IMR-90 (cell line): ENCODE measurements around the gene SLC39A11. TPM values are rescaled to one million over a fixed set of nuclear protein-coding genes. Genes with fewer than 3 reads are reported as not detected.

Experiments
- ATAC-seq: fragments of 200-7000 bp; cut with Tn5 transposase; 2 replicates; pipeline ENCODE4 v1.9.1; 2020; ENCODE audit warnings: low read depth, mild to moderate bottlenecking, moderate library complexity
- BruUV-seq: library from RNA; stranded (reverse); fragments of 400-500 nt; replicated peaks from 2 replicates; lab custom pipeline; 2021; lab: Mats Ljungman, UMichigan
- CTCF ChIA-PET: fragments of 300-600 bp; formaldehyde crosslinking; extraction: SDS; loops from one replicate; lab custom pipeline; 2021; ENCODE audit warnings: antibody characterized with exemption; lab: Yijun Ruan, JAX
- POLR2A ChIA-PET: fragments of 300-600 bp; sonication (Branson Sonifier 250); formaldehyde crosslinking; loops from one replicate; lab custom pipeline; 2022; ENCODE audit warnings: antibody characterized with exemption; ENCODE audit not compliant: unreplicated experiment; lab: Charles Lee
- DNase-seq: peaks from one replicate; pipeline ENCODE4 v3.0.0; 2013
- H2AFZ ChIP-seq: replicated peaks from 2 replicates; pipeline ENCODE3; 2013; ENCODE audit warnings: low read length, mild to moderate bottlenecking; ENCODE audit not compliant: poor library complexity
- H2AK5ac ChIP-seq: 2 replicates; pipeline ENCODE4 v1.6.1; 2013; ENCODE audit warnings: low read depth, low read length, inconsistent platforms
- H2AK9ac ChIP-seq: replicated peaks from 2 replicates; pipeline ENCODE3; 2013; ENCODE audit warnings: mild to moderate bottlenecking, low read depth, low read length, moderate library complexity; ENCODE audit not compliant: poor library complexity
- H2BK120ac ChIP-seq: 2 replicates; pipeline ENCODE4 v1.6.1; 2013; ENCODE audit warnings: low read depth, low read length, inconsistent platforms
- H2BK15ac ChIP-seq: 3 replicates; pipeline ENCODE4 v1.6.1; 2013; ENCODE audit warnings: low read depth, low read length, inconsistent platforms
- H2BK20ac ChIP-seq: 2 replicates; pipeline ENCODE4 v1.6.1; 2013; ENCODE audit warnings: low read depth, mild to moderate bottlenecking, inconsistent platforms, low read length, moderate library complexity
- H2BK5ac ChIP-seq: 2 replicates; pipeline ENCODE4 v1.6.1; 2013; ENCODE audit warnings: mild to moderate bottlenecking, low read depth, low read length, inconsistent platforms; ENCODE audit not compliant: poor library complexity, severe bottlenecking
- H3K14ac ChIP-seq: replicated peaks from 2 replicates; pipeline ENCODE4 v1.6.1; 2013; ENCODE audit warnings: low read depth, low read length, inconsistent platforms
- H3K18ac ChIP-seq: 2 replicates; pipeline ENCODE4 v1.6.1; 2013; ENCODE audit warnings: low read depth, low read length, control low read depth
- H3K23ac ChIP-seq: 2 replicates; pipeline ENCODE4 v1.6.1; 2013; ENCODE audit warnings: low read depth, low read length, inconsistent platforms
- H3K27ac ChIP-seq: 2 replicates; pipeline ENCODE4 v1.5.1; 2013; ENCODE audit warnings: mild to moderate bottlenecking, control low read depth, low read length; ENCODE audit not compliant: insufficient read depth
- H3K27me3 ChIP-seq: 2 replicates; pipeline ENCODE4 v1.6.1; 2013; ENCODE audit warnings: low read length; ENCODE audit not compliant: control insufficient read depth, insufficient read depth
- H3K36me3 ChIP-seq: 2 replicates; pipeline ENCODE4 v1.6.1; 2013; ENCODE audit warnings: low read length, mixed read lengths; ENCODE audit not compliant: control insufficient read depth, insufficient read depth
- H3K4ac ChIP-seq: 2 replicates; pipeline ENCODE4 v1.6.1; 2013; ENCODE audit warnings: low read depth, low read length, inconsistent platforms
- H3K4me1 ChIP-seq: 2 replicates; pipeline ENCODE4 v1.6.1; 2013; ENCODE audit warnings: low read length, mixed read lengths; ENCODE audit not compliant: control insufficient read depth, insufficient read depth
- H3K4me2 ChIP-seq: 2 replicates; pipeline ENCODE4 v1.6.1; 2013; ENCODE audit warnings: low read depth, mild to moderate bottlenecking, control low read depth, low read length, moderate library complexity
- H3K4me3 ChIP-seq: 2 replicates; pipeline ENCODE4 v1.5.1; 2013; ENCODE audit warnings: low read depth, mild to moderate bottlenecking, control low read depth, low read length, moderate library complexity; ENCODE audit not compliant: insufficient read depth
- H3K56ac ChIP-seq: 2 replicates; pipeline ENCODE4 v1.6.1; 2013; ENCODE audit warnings: low read length, inconsistent platforms; ENCODE audit not compliant: insufficient read depth; ENCODE audit errors: extremely low read depth
- H3K79me1 ChIP-seq, 2 experiments: 2 replicates each; pipeline ENCODE4 v1.6.1; 2013; ENCODE audit warnings: low read length in 2 of 2, inconsistent platforms in 1 of 2, low read depth in 1 of 2
- H3K9ac ChIP-seq: 2 replicates; pipeline ENCODE4 v1.6.1; 2013; ENCODE audit warnings: low read depth, low read length, control low read depth
- H3K9me1 ChIP-seq: 2 replicates; pipeline ENCODE4 v1.6.1; 2013; ENCODE audit warnings: low read length, inconsistent platforms; ENCODE audit not compliant: insufficient read depth
- H3K9me3 ChIP-seq: 2 replicates; pipeline ENCODE4 v1.6.1; 2013; ENCODE audit warnings: low read length; ENCODE audit not compliant: control insufficient read depth, insufficient read depth
- H4K20me1 ChIP-seq: 2 replicates; pipeline ENCODE4 v1.6.1; 2013; ENCODE audit warnings: low read length, inconsistent platforms; ENCODE audit not compliant: insufficient read depth
- H4K5ac ChIP-seq: 2 replicates; pipeline ENCODE4 v1.6.1; 2013; ENCODE audit warnings: mild to moderate bottlenecking, low read depth, low read length, control low read depth
- H4K8ac ChIP-seq, 2 experiments: 2 replicates each; pipeline ENCODE4 v1.6.1; 2013; ENCODE audit warnings: low read depth in 2 of 2, low read length in 2 of 2, control low read depth in 1 of 2, inconsistent platforms in 1 of 2
- H4K91ac ChIP-seq: 2 replicates; pipeline ENCODE4 v1.6.1; 2013; ENCODE audit warnings: low read depth, low read length, inconsistent platforms; ENCODE audit not compliant: insufficient read depth
- BHLHE40 ChIP-seq: fragments of 150-350 bp; IDR thresholded peaks from 2 replicates; pipeline ENCODE4 v1.6.1; 2016; ENCODE audit warnings: mild to moderate bottlenecking, low read depth, low read length
- CEBPB ChIP-seq: IDR thresholded peaks from 2 replicates; pipeline ENCODE4 v1.6.1; 2012; ENCODE audit warnings: low read depth, low read length, improper control_type of control experiment
- CHD1 ChIP-seq: IDR thresholded peaks from 2 replicates; pipeline ENCODE4 v1.6.1; 2012; ENCODE audit warnings: low read depth, low read length, improper control_type of control experiment
- CTCF ChIP-seq: conservative IDR thresholded peaks from 2 replicates; pipeline ENCODE4 v1.5.1; 2012; ENCODE audit warnings: mild to moderate bottlenecking, low read depth, low read length, improper control_type of control experiment
- ELK1 ChIP-seq: fragments of 150-350 bp; IDR thresholded peaks from 2 replicates; pipeline ENCODE4 v1.6.1; 2016; ENCODE audit warnings: low read depth, mild to moderate bottlenecking, low read length, moderate library complexity, borderline replicate concordance
- FOS ChIP-seq: fragments of 150-350 bp; IDR thresholded peaks from 2 replicates; pipeline ENCODE4 v1.6.1; 2016; ENCODE audit warnings: low read depth, low read length
- MAFK ChIP-seq: IDR thresholded peaks from 2 replicates; pipeline ENCODE4 v1.6.1; 2012; ENCODE audit warnings: low read depth, low read length, improper control_type of control experiment
- MAZ ChIP-seq: IDR thresholded peaks from 2 replicates; pipeline ENCODE4 v1.6.1; 2012; ENCODE audit warnings: low read depth, mild to moderate bottlenecking, low read length, improper control_type of control experiment, moderate library complexity, borderline replicate concordance
- NFE2L2 ChIP-seq: fragments of 150-350 bp; IDR thresholded peaks from 2 replicates; pipeline ENCODE4 v1.6.1; 2016; ENCODE audit warnings: low read depth, mild to moderate bottlenecking, low read length
- POLR2A ChIP-seq: IDR thresholded peaks from 2 replicates; pipeline ENCODE4 v1.6.1; 2012; ENCODE audit warnings: mild to moderate bottlenecking, low read depth, low read length
- RAD21 ChIP-seq: IDR thresholded peaks from 2 replicates; pipeline ENCODE4 v1.6.1; 2012; ENCODE audit warnings: low read length, improper control_type of control experiment
- RCOR1 ChIP-seq: IDR thresholded peaks from 2 replicates; pipeline ENCODE4 v1.6.1; 2012; ENCODE audit warnings: mild to moderate bottlenecking, low read length, improper control_type of control experiment; ENCODE audit not compliant: insufficient replicate concordance
- RFX5 ChIP-seq: IDR thresholded peaks from 2 replicates; pipeline ENCODE4 v1.8.0; 2012; ENCODE audit warnings: low read depth, mild to moderate bottlenecking, low read length, moderate library complexity
- SMC3 ChIP-seq: fragments of 150-350 bp; IDR thresholded peaks from 2 replicates; pipeline ENCODE4 v1.6.1; 2016; ENCODE audit warnings: low read depth, mild to moderate bottlenecking, antibody characterized with exemption, low read length, moderate library complexity
- USF2 ChIP-seq: fragments of 150-350 bp; IDR thresholded peaks from 2 replicates; pipeline ENCODE4 v1.6.1; 2017; ENCODE audit warnings: mild to moderate bottlenecking, antibody characterized with exemption, low read length, low read depth
- WGBS, 2 experiments: methylation state at CpG; one replicate each; pipeline versions ENCODE4 v1.1.5 to v1.1.7; 2013; ENCODE audit warnings: missing lambda C conversion rate in 2 of 2; ENCODE audit not compliant: insufficient read length in 1 of 2; ENCODE audit errors: extremely low coverage in 2 of 2; 5-methylcytosine and 5-hydroxymethylcytosine counted together
- dilution Hi-C: fragments of 300-500 bp; cut with HindIII; formaldehyde crosslinking; loops from one replicate; pipeline ENCODE4 v1.14.3; 2018; ENCODE audit warnings: low sequenced_read_pairs; ENCODE audit not compliant: unreplicated experiment
- in situ Hi-C: fragments of 300-500 bp; cut with MboI; formaldehyde crosslinking; loops from 3 replicates; pipeline ENCODE4 v1.14.3; 2019; ENCODE audit warnings: low sequenced_read_pairs, inconsistent platforms, mixed read lengths
- intact Hi-C: fragments of 100-400 bp; cut with micrococcal nuclease; formaldehyde crosslinking; loops from 2 replicates; pipeline ENCODE4 v1.10.0; 2022
- polyA plus RNA-seq, 3 experiments: library from polyadenylated mRNA; depleted of rRNA; stranded (reverse); fragments of >200 nt; gene quantifications; 2 replicates each; pipeline ENCODE4 v1.2.3, GENCODE V29; 2012; ENCODE audit warnings: low replicate concordance in 1 of 3
- total RNA-seq: library from RNA; depleted of rRNA; stranded (reverse); fragments of >200 nt; gene quantifications from 2 replicates; pipeline ENCODE4 v1.2.3, GENCODE V29; 2012

The SLC39A11 gene
- total and polyA plus RNA-seq, 2 of the 4 experiments (the other 2 are of a cell fraction) = 8.8 to 14.3 TPM

GRCh38 chr17:72862276-72862999, 230.1 kb downstream of the SLC39A11 start:
- Histone ChIP-seq H3K23ac (no peak overlapping the region), H3K36me3 (no peaks in the 10 kb centered on the region), H2BK5ac (no peak overlapping the region), H3K4me2 (no peak overlapping the region), H3K56ac (no peak overlapping the region), H3K4me1 (no peaks in the 10 kb centered on the region), H2BK15ac (no peak overlapping the region), H3K9me3 (no peaks in the 10 kb centered on the region; the same call in 1 of the 2 replicates), H3K27me3 (no peaks in the 10 kb centered on the region), H4K8ac (no peak overlapping the region), H3K79me1 (no peaks in the 10 kb centered on the region), H3K9me1 (no peaks in the 10 kb centered on the region), H4K91ac (no peak overlapping the region), H2AFZ (no peak overlapping the region), H2BK120ac (no peak overlapping the region), H4K5ac (no peak overlapping the region), H2AK5ac (no peak overlapping the region), H3K14ac (no peak overlapping the region), H2AK9ac (no peak overlapping the region), H3K18ac (no peak overlapping the region), H3K4me3 (no peak overlapping the region), H3K4ac (no peak overlapping the region), H4K20me1 (no peaks in the 10 kb centered on the region), H2BK20ac (no peak overlapping the region), H3K9ac (no peak overlapping the region), H3K27ac (no peak overlapping the region)
- TF ChIP-seq BHLHE40 = no peak
- no peak for TF ChIP-seq CTCF
- TF ChIP-seq RAD21 = no peak
- no peak for TF ChIP-seq NFE2L2
- no peak for TF ChIP-seq SMC3
- no peak for TF ChIP-seq FOS
- no peak for TF ChIP-seq MAFK
- no peak for TF ChIP-seq CHD1
- TF ChIP-seq POLR2A = no peak
- no peak for TF ChIP-seq RCOR1
- TF ChIP-seq RFX5 = no peak
- no peak for TF ChIP-seq ELK1
- no peak for TF ChIP-seq CEBPB
- no peak for TF ChIP-seq MAZ
- no peak for TF ChIP-seq USF2
- dilution Hi-C loops (no loop called here), intact Hi-C loops (no loop called here), in situ Hi-C loops (no loop called here)
- ChIA-PET POLR2A (no interaction called here), CTCF (interaction anchor here (1.2 kb wide), 1 partner anchor 22 kb away, joined by 5 read pairs; no protein-coding TSS in a partner anchor)
- no TSS peak for BruUV-seq
- WGBS, 2 experiments = no CpG with 5 or more reads among the region's 7 CpGs
- ATAC-seq (no peak), DNase-seq (no peak)
